Lung (tissue), 12 donors: Measurements from ENCODE around the gene HS3ST3B1. TPM values are rescaled to one million over a fixed set of nuclear protein-coding genes. Genes with fewer than 3 reads are reported as not detected.

ENCODE experiments used
- ATAC-seq: fragments of 200-7000 bp; cut with Tn5 transposase; one replicate; pipeline ENCODE4 v1.9.1; 2020; ENCODE audit warnings: moderate number of reproducible peaks; ENCODE audit not compliant: insufficient read depth, low FRiP score
- DNase-seq, 3 donors: peaks; one replicate each; pipeline ENCODE4 v3.0.0-alpha.2; 2013 to 2017
- H3K27ac ChIP-seq, 2 donors: one replicate each; pipeline ENCODE4 v1.5.1; 2013; ENCODE audit warnings: mild to moderate bottlenecking in 2 of 2, moderate library complexity in 2 of 2, control low read depth in 1 of 2, inconsistent platforms in 1 of 2, low read depth in 1 of 2, low read length in 1 of 2
- H3K27me3 ChIP-seq, 3 donors: one replicate each; pipeline ENCODE4 v1.5.1; 2013; ENCODE audit warnings: low read length in 2 of 3; ENCODE audit not compliant: control insufficient read depth in 3 of 3, insufficient read depth in 3 of 3
- H3K36me3 ChIP-seq, 4 donors: one replicate each; pipeline ENCODE4 v1.5.1; 2013; ENCODE audit warnings: low read length in 4 of 4, mild to moderate bottlenecking in 1 of 4, moderate library complexity in 1 of 4; ENCODE audit not compliant: control insufficient read depth in 4 of 4, insufficient read depth in 4 of 4
- H3K4me1 ChIP-seq, 5 donors: one replicate each; pipeline ENCODE4 v1.5.1; 2013; ENCODE audit warnings: low read length in 5 of 5, mild to moderate bottlenecking in 2 of 5, moderate library complexity in 1 of 5; ENCODE audit not compliant: control insufficient read depth in 5 of 5, insufficient read depth in 5 of 5
- H3K4me3 ChIP-seq: one replicate; pipeline ENCODE4 v1.5.1; 2013; ENCODE audit warnings: mild to moderate bottlenecking, control low read depth, moderate library complexity
- H3K9ac ChIP-seq, 2 donors: one replicate each; pipeline ENCODE4 v1.5.1; 2013; ENCODE audit warnings: low read length in 2 of 2, control low read depth in 1 of 2; ENCODE audit not compliant: insufficient read depth in 1 of 2
- H3K9me3 ChIP-seq, 4 donors: one replicate each; pipeline ENCODE4 v1.5.1; 2013; ENCODE audit warnings: low read length in 3 of 4, mild to moderate bottlenecking in 1 of 4, moderate library complexity in 1 of 4; ENCODE audit not compliant: control insufficient read depth in 4 of 4, insufficient read depth in 3 of 4
- CTCF ChIP-seq: IDR thresholded peaks from 2 replicates; pipeline ENCODE4 v1.5.1; 2012; ENCODE audit warnings: mild to moderate bottlenecking; ENCODE audit errors: control extremely low read depth, extremely low read depth
- WGBS, 2 donors: extraction: QIAGEN DNeasy Blood & Tissue Kit; methylation state at CpG; one replicate each; pipeline ENCODE4 v1.1.7; 2013; 5-methylcytosine and 5-hydroxymethylcytosine counted together
- polyA plus RNA-seq, 2 donors: library from polyadenylated mRNA; stranded (reverse); fragments of 200-250 nt; gene quantifications; one replicate each; pipeline ENCODE4 v1.2.1, GENCODE V29; 2013
- total RNA-seq, 2 donors: library from RNA; depleted of rRNA in 1 of 2; stranded (reverse); fragments of >200 nt in 1 of 2; gene quantifications; one replicate each; pipeline ENCODE4 v1.2.1, GENCODE V29; 2014 to 2021
- donor health status: control.
- donor health status: control.
- donor health status: Bipolar disorder and iron deficiency.
- donor health status: healthy.
- donor health status: DM: yes; HTN: yes; CAD: no.

Gene HS3ST3B1
- total and polyA plus RNA-seq, 4 donors, result 0.87 to 14.6 (median 5.3) TPM

- Histone ChIP-seq H3K36me3 (no peaks in the 10 kb centered on the region), H3K4me3 (no peak overlapping the region), H3K9ac (no peak overlapping the region), H3K4me1 (peaks cover 0 to 34% (median 6%) of the 10 kb centered on the region in 5 donors), H3K27me3 (peaks cover 0 to 60% (median 55%) of the 10 kb centered on the region in 3 donors), H3K27ac (no peak overlapping the region), H3K9me3 (peaks cover 0 to 13% (median 0%) of the 10 kb centered on the region in 4 donors)
- TF ChIP-seq CTCF, result no peak
- DNase-seq (no peak), ATAC-seq (no peak)
Measured at GRCh38 chr17:14306596-14306995, 5.7 kb downstream of the HS3ST3B1 start.

GRCh38 chr17:14307560-14308024 is 6.7 kb downstream of the HS3ST3B1 start:
- TF ChIP-seq CTCF, result no peak
- Histone ChIP-seq H3K9ac (no peak overlapping the region), H3K4me1 (peaks cover 0 to 30% (median 6%) of the 10 kb centered on the region in 5 donors), H3K4me3 (no peak overlapping the region), H3K27ac (no peak overlapping the region), H3K9me3 (peaks cover 0 to 10% (median 0%) of the 10 kb centered on the region in 4 donors), H3K36me3 (no peaks in the 10 kb centered on the region), H3K27me3 (peaks cover 0 to 55% (median 53%) of the 10 kb centered on the region in 3 donors)
- DNase-seq, result no peak
- 73 to 86% methylated on average over 5 of the region's 5 CpGs for WGBS, 2 donors
- no peak for ATAC-seq

- no peaks in the 10 kb centered on the region for H3K36me3 ChIP-seq
- ATAC-seq (no peak), DNase-seq (no peak)
- WGBS, 2 donors, result 42 to 60% methylated on average over 4 of the region's 4 CpGs
- H3K9ac ChIP-seq, result peak overlapping the region in 1 of 2 donors; percentile 4
- H3K4me1 ChIP-seq, result peaks cover 0 to 25% (median 0%) of the 10 kb centered on the region in 5 donors
- TF ChIP-seq CTCF, result no peak
- peaks cover 0 to 45% (median 44%) of the 10 kb centered on the region in 3 donors for H3K27me3 ChIP-seq
- peaks cover 0 to 8% (median 0%) of the 10 kb centered on the region in 4 donors for H3K9me3 ChIP-seq
- no peak overlapping the region for H3K27ac ChIP-seq
- H3K4me3 ChIP-seq, result no peak overlapping the region
Measured at GRCh38 chr17:14308636-14308964, 7.7 kb downstream of the HS3ST3B1 start.
